ENCODE measurements around the gene MASP1. TPM values are rescaled to one million over a fixed set of nuclear protein-coding genes. Genes with fewer than 3 reads are reported as not detected.

MASP1 gene
- polyA plus RNA-seq (ENCODE audit: insufficient read length in 4 of 4), result 1 to 10 TPM; 6.8 to 8.9 (median 7.7) TPM

GRCh38 chr3:187291512-187292132 lies at the start of gene MASP1:
MASP1 (minus strand) TSS chr3:187291737; CDS start chr3:187291632, 105 bp downstream.
- no peak for DNase-seq (ENCODE audit: low read depth in 4 of 4, low spot score in 3 of 4)

GRCh38 chr3:187340578-187340977 lies 49.0 kb upstream of the MASP1 start:
- DNase-seq (ENCODE audit: low read depth in 4 of 4, low spot score in 3 of 4), result no peak

- DNase-seq (ENCODE audit: low read depth in 4 of 4, low spot score in 3 of 4), result no peak
These were observed 44.8 kb upstream of the MASP1 start for GRCh38 chr3:187336322-187336721.

- no peak for DNase-seq (ENCODE audit: low read depth in 4 of 4, low spot score in 3 of 4)
These were observed 43.4 kb upstream of the MASP1 start for GRCh38 chr3:187334904-187335303.

GRCh38 chr3:187328691-187329090 lies 37.2 kb upstream of the MASP1 start:
- DNase-seq (ENCODE audit: low read depth in 4 of 4, low spot score in 3 of 4), result no peak

GRCh38 chr3:187327845-187328244 lies 36.3 kb upstream of the MASP1 start:
- DNase-seq (ENCODE audit: low read depth in 4 of 4, low spot score in 3 of 4), result no peak

GRCh38 chr3:187325632-187326031 lies 34.1 kb upstream of the MASP1 start:
- no peak for DNase-seq (ENCODE audit: low read depth in 4 of 4, low spot score in 3 of 4)

GRCh38 chr3:187323091-187323490 lies 31.6 kb upstream of the MASP1 start:
- no peak for DNase-seq (ENCODE audit: low read depth in 4 of 4, low spot score in 3 of 4)

GRCh38 chr3:187322291-187322690 lies 30.8 kb upstream of the MASP1 start:
- DNase-seq (ENCODE audit: low read depth in 4 of 4, low spot score in 3 of 4), result no peak

- no peak for DNase-seq (ENCODE audit: low read depth in 4 of 4, low spot score in 3 of 4)
These were observed 30.2 kb upstream of the MASP1 start for GRCh38 chr3:187321766-187322165.

- DNase-seq (ENCODE audit: low read depth in 4 of 4, low spot score in 3 of 4), result peak; percentile 52 to 67 (median 58)
These were observed 28.3 kb upstream of the MASP1 start for GRCh38 chr3:187319699-187320302.

GRCh38 chr3:187318819-187319616 lies 27.5 kb upstream of the MASP1 start:
- peak; percentile 26 to 44 (median 34) for DNase-seq (ENCODE audit: low read depth in 4 of 4, low spot score in 3 of 4)

- DNase-seq (ENCODE audit: low read depth in 4 of 4, low spot score in 3 of 4), result no peak
These were observed 24.3 kb upstream of the MASP1 start for GRCh38 chr3:187315872-187316271.

GRCh38 chr3:187314176-187314575 lies 22.6 kb upstream of the MASP1 start:
- DNase-seq (ENCODE audit: low read depth in 4 of 4, low spot score in 3 of 4), result no peak

- DNase-seq (ENCODE audit: low read depth in 4 of 4, low spot score in 3 of 4), result no peak
These were observed 19.5 kb upstream of the MASP1 start for GRCh38 chr3:187310954-187311470.

- DNase-seq (ENCODE audit: low read depth in 4 of 4, low spot score in 3 of 4), result no peak
These were observed 18.7 kb upstream of the MASP1 start for GRCh38 chr3:187310226-187310625.

- no peak for DNase-seq (ENCODE audit: low read depth in 4 of 4, low spot score in 3 of 4)
These were observed 14.3 kb upstream of the MASP1 start for GRCh38 chr3:187305881-187306280.

GRCh38 chr3:187299611-187300010 lies 8.1 kb upstream of the MASP1 start:
- DNase-seq (ENCODE audit: low read depth in 4 of 4, low spot score in 3 of 4), result no peak

GRCh38 chr3:187296911-187297310 lies 5.4 kb upstream of the MASP1 start:
- DNase-seq (ENCODE audit: low read depth in 4 of 4, low spot score in 3 of 4), result no peak

- no peak for DNase-seq (ENCODE audit: low read depth in 4 of 4, low spot score in 3 of 4)
These were observed 4.5 kb upstream of the MASP1 start for GRCh38 chr3:187296058-187296457.

GRCh38 chr3:187295316-187296034 lies 3.9 kb upstream of the MASP1 start:
- DNase-seq (ENCODE audit: low read depth in 4 of 4, low spot score in 3 of 4), result no peak
